Endothelial cell of umbilical vein (primary cell): ENCODE results near the gene GMEB2. TPM values are rescaled to one million over a fixed set of nuclear protein-coding genes. Genes with fewer than 3 reads are reported as not detected.

Experiments used
- BruUV-seq: library from RNA; stranded (reverse); fragments of 400-500 nt; replicated peaks from 2 replicates; lab custom pipeline; 2021; lab: Mats Ljungman, UMichigan
- CTCF ChIA-PET: fragments of 300-600, 350-600 bp; sonication (Branson Sonifier 250); formaldehyde crosslinking; loops from one replicate; lab custom pipeline; 2021; ENCODE audit warnings: antibody characterized with exemption, inconsistent platforms; lab: Charles Lee
- POLR2A ChIA-PET: fragments of 300-600, 350-600 bp; sonication (Branson Sonifier 250); formaldehyde crosslinking; loops from one replicate; lab custom pipeline; 2021; ENCODE audit warnings: antibody characterized with exemption, inconsistent platforms; lab: Charles Lee
- DNase-seq: peaks from one replicate; pipeline ENCODE4 v3.0.0-alpha.2; 2011; ENCODE audit warnings: low read depth, low spot score
- FAIRE-seq: peaks from 2 replicates; lab custom pipeline; 2011; peaks lifted over from hg19 to GRCh38; lab: Jason Lieb, UNC
- H2AFZ ChIP-seq: 2 replicates; pipeline ENCODE4 v1.6.0; 2012; ENCODE audit warnings: low read depth, low read length, control low read depth, inconsistent platforms
- H3K27ac ChIP-seq: 2 replicates; pipeline ENCODE4 v1.5.1; 2011; ENCODE audit warnings: low read depth, mild to moderate bottlenecking, control low read depth, low read length, moderate library complexity; ENCODE audit not compliant: insufficient read depth
- H3K27me3 ChIP-seq, 2 experiments: 2 replicates each; pipeline versions ENCODE4 v1.6.0 to v1.6.1; 2011; ENCODE audit warnings: low read length in 2 of 2, mixed read lengths in 1 of 2; ENCODE audit not compliant: control insufficient read depth in 2 of 2, insufficient read depth in 2 of 2
- H3K36me3 ChIP-seq, 2 experiments: 2 replicates in 1 of 2; 3 replicates in 1 of 2; pipeline ENCODE4 v1.5.1; 2011; ENCODE audit warnings: low read length in 2 of 2, mild to moderate bottlenecking in 1 of 2, moderate library complexity in 1 of 2; ENCODE audit not compliant: control insufficient read depth in 2 of 2, insufficient read depth in 2 of 2; ENCODE audit errors: extremely low read depth in 1 of 2
- H3K4me1 ChIP-seq: 3 replicates; pipeline ENCODE4 v1.5.1; 2011; ENCODE audit warnings: mild to moderate bottlenecking, low read length; ENCODE audit not compliant: control insufficient read depth, insufficient read depth; ENCODE audit errors: extremely low read depth
- H3K4me2 ChIP-seq: 2 replicates; pipeline ENCODE4 v1.6.1; 2011; ENCODE audit warnings: low read length, control low read depth, mixed read lengths; ENCODE audit not compliant: insufficient read depth
- H3K4me3 ChIP-seq, 3 experiments: fragments of 200-600 bp in 1 of 3; sonication (generic), shearing (Covaris generic) in 1 of 3; replicated peaks in 1 of 3; 2 replicates each; pipeline ENCODE4 v1.5.1; 2011 to 2016; ENCODE audit warnings: control low read depth in 3 of 3, low read length in 3 of 3, mild to moderate bottlenecking in 2 of 3, inconsistent platforms in 1 of 3, low read depth in 1 of 3, moderate library complexity in 1 of 3; ENCODE audit not compliant: insufficient read depth in 1 of 3
- H3K79me2 ChIP-seq: 2 replicates; pipeline ENCODE4 v1.6.0; 2012; ENCODE audit warnings: low read length, inconsistent platforms; ENCODE audit not compliant: control insufficient read depth, insufficient read depth
- H3K9ac ChIP-seq: replicated peaks from 2 replicates; pipeline ENCODE3; 2011; ENCODE audit warnings: low read length, control low read depth; ENCODE audit not compliant: insufficient read depth; ENCODE audit errors: extremely low read depth
- H3K9me1 ChIP-seq: replicated peaks from 3 replicates; pipeline ENCODE4 v1.6.0; 2011; ENCODE audit warnings: mild to moderate bottlenecking, low read length; ENCODE audit not compliant: control insufficient read depth, insufficient read depth; ENCODE audit errors: extremely low read depth
- H3K9me3 ChIP-seq: replicated peaks from 2 replicates; pipeline ENCODE4 v1.5.1; 2012; ENCODE audit warnings: low read length, inconsistent platforms; ENCODE audit not compliant: control insufficient read depth, insufficient read depth
- H4K20me1 ChIP-seq: replicated peaks from 2 replicates; pipeline ENCODE3; 2011; ENCODE audit warnings: mild to moderate bottlenecking, low read length; ENCODE audit not compliant: control insufficient read depth, insufficient read depth; ENCODE audit errors: extremely low read depth
- EZH2 ChIP-seq: IDR thresholded peaks from 2 replicates; pipeline ENCODE4 v1.6.1; 2012; ENCODE audit warnings: borderline replicate concordance, low read depth, mild to moderate bottlenecking, moderate library complexity, low read length, inconsistent platforms; ENCODE audit not compliant: severe bottlenecking
- FOS ChIP-seq: IDR thresholded peaks from 2 replicates; pipeline ENCODE4 v1.6.1; 2011; ENCODE audit warnings: mild to moderate bottlenecking, low read length, moderate library complexity, borderline replicate concordance; ENCODE audit not compliant: insufficient read depth
- GATA2 ChIP-seq: IDR thresholded peaks from 2 replicates; pipeline ENCODE4 v1.7.0; 2011; ENCODE audit warnings: low read depth, mild to moderate bottlenecking, moderate library complexity, mixed read lengths, low read length; ENCODE audit not compliant: insufficient read length, insufficient read depth
- JUN ChIP-seq: IDR thresholded peaks from 2 replicates; pipeline ENCODE4 v1.6.1; 2011; ENCODE audit warnings: borderline replicate concordance, low read depth; ENCODE audit not compliant: insufficient read length, insufficient read depth
- MAX ChIP-seq: IDR thresholded peaks from 2 replicates; pipeline ENCODE4 v1.6.1; 2011; ENCODE audit not compliant: insufficient read depth, insufficient read length
- MYC ChIP-seq: IDR thresholded peaks from one replicate; pipeline ENCODE4 v1.6.1; 2011; ENCODE audit warnings: mild to moderate bottlenecking, low read depth, low read length
- POLR2A ChIP-seq: IDR thresholded peaks from 2 replicates; pipeline ENCODE4 v1.6.1; 2012; ENCODE audit warnings: low read depth, mild to moderate bottlenecking, control low read depth, low read length
- POLR2AphosphoS5 ChIP-seq: IDR thresholded peaks from 2 replicates; pipeline ENCODE4 v1.6.1; 2012; ENCODE audit warnings: low read depth, mild to moderate bottlenecking, control low read depth, low read length, moderate library complexity; ENCODE audit not compliant: insufficient read depth
- dilution Hi-C: fragments of 300-500 bp; cut with MboI; formaldehyde crosslinking; loops from one replicate; pipeline ENCODE4 v1.15.0; 2019; ENCODE audit warnings: low sequenced_read_pairs; ENCODE audit not compliant: extremely low pct_ligation_motif_present
- intact Hi-C: fragments of 100-400 bp; cut with micrococcal nuclease; formaldehyde crosslinking; loops from one replicate; pipeline ENCODE4 v1.10.0; 2022
- polyA plus RNA-seq, 4 experiments: library from polyadenylated mRNA; depleted of rRNA in 3 of 4; stranded (reverse) in 3 of 4; unstranded in 1 of 4; fragments of >200 nt; gene quantifications; 2 replicates each; pipeline versions ENCODE4 v1.2.1 to v1.2.3, GENCODE V29; 2011 to 2012; ENCODE audit warnings: missing spikeins in 1 of 4
- total RNA-seq: library from RNA; stranded (reverse); gene quantifications from 2 replicates; pipeline ENCODE4 v1.2.3, GENCODE V29; 2021

The GMEB2 gene
- total and polyA plus RNA-seq, 2 donors (not counting 3 experiments of a cell fraction or from before 2014, with no cell fraction given): 12.7 to 14.1 TPM

- Histone ChIP-seq H3K27ac (no peak overlapping the region), H2AFZ (no peak overlapping the region), H3K9me3 (no peaks in the 10 kb centered on the region), H3K4me1 (no peaks in the 10 kb centered on the region), H3K36me3 (peaks cover 2 to 4% of the 10 kb centered on the region in 2 experiments), H3K9me1 (no peaks in the 10 kb centered on the region), H3K27me3 (no peaks in the 10 kb centered on the region), H3K4me2 (no peak overlapping the region), H3K79me2 (peaks cover 16% of the 10 kb centered on the region), H3K4me3 (no peak overlapping the region), H3K9ac (no peak overlapping the region), H4K20me1 (no peaks in the 10 kb centered on the region)
- TF ChIP-seq EZH2 (no peak), GATA2 (no peak), POLR2AphosphoS5 (no peak), MYC (no peak), MAX (no peak), JUN (no peak), POLR2A (no peak), FOS (no peak)
- dilution Hi-C loops: no loop called here
- no TSS peak for BruUV-seq
- POLR2A ChIA-PET: no interaction called here
- intact Hi-C loops: no loop called here
- CTCF ChIA-PET: interaction anchor here (1.8 kb wide), 1 partner anchor 74 kb away, joined by 3 read pairs; the partner anchor contains the start of gene PTK6
- FAIRE-seq: no peak
- no peak for DNase-seq
Measured at GRCh38 chr20:63611646-63612045, 15.3 kb downstream of the GMEB2 start.
